Pons (tissue), 1 donor: Measurements from ENCODE around the gene ANKRD22.
"Not testable (repeated sequence)": the region's sequence is repeated elsewhere in the genome, so short reads cannot be mapped to it uniquely, and the experiment has no call there.

Experiments
- DNase-seq: peaks from one replicate; pipeline ENCODE4 v3.0.0-alpha.2; 2016; ENCODE audit warnings: low spot score

The ANKRD22 gene

DNA sequence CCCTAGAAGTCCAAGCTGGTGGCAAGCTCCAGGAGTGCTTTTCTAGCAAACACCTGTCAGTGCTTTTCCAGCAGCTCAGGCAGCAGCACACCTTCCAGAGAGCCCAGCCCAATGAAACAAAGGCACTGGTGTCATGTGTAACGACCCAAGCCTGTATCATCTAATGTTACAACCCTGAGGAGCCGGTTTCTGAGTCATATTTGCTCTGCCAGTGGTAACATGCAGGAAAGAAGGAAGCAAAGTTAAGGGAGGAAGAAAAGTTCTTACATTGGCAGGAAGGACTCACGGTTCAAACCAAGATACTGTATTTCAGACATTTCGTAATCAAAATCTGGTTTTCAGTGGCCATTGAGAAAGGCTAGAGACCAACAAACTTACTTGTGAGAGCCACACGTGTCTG, at the start of gene ANKRD22:
TSS of gene ANKRD22 (minus strand) at position 139 of the 400 bp plus-strand sequence. CDS start 237 bp downstream, outside the sequence.
- peak; percentile 34 for DNase-seq

DNA sequence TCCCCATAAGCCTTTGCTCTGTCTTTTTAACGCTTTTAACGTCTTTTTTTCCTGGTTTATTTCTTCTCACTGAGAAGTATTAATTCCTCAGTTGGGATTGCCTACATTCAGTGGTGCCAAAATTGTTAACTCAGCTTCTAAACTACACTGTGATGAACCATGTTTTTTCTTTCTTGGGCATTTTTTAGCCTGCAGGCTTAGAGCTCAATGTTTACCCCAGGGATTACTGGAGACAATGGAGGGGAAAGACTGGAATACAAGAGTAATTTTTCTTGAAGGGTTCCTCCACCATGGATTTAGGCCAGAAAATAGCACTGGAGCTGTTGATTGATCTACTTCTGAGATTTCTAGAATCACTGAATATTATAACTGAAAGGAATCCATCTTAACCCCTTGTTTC, 48.2 kb upstream of the ANKRD22 start:
- no peak for DNase-seq

GRCh38 chr10:88898727-88899126, 47.1 kb upstream of the ANKRD22 start:
- no peak for DNase-seq

DNA sequence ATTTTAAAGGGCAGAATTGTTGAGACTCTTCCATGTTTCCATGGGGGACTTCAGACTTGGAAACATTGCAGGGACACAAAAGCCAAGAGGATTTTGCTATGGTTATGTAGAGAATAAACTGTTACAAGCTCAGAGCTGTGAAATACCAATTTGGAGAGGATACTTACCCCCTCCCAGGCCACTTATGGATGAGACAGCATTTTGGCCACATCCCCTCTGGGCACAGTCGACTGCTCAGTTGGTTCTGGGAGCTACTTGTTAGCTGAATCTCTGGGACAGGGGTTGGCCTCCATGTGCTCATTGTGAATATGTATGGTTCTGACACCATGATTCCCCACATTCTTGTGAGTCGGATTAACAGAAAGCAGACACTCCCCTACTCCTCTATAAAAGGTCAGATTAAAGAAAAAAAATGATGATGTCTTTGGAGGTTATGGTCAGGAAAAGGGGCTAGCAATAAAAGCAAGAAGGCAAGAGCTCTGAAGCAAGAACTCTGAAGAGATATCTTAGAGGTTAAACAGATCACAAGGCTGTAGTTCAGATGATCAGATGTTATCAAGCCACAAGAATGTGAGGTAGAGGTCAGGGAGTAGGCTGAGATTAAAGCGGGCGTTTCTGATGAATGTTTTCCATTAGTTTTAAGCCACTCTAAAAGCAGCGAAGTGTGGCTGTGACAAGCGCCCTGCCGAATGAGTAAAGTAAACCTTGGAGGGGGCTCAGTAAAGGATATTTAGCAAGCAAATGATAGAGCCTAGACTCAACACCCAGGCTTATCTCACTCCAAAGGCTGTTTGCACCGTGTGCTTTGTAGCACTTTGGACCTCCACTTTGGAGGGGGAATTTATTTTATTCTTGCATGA, 45.6 kb upstream of the ANKRD22 start:
- DNase-seq, result no peak

DNA sequence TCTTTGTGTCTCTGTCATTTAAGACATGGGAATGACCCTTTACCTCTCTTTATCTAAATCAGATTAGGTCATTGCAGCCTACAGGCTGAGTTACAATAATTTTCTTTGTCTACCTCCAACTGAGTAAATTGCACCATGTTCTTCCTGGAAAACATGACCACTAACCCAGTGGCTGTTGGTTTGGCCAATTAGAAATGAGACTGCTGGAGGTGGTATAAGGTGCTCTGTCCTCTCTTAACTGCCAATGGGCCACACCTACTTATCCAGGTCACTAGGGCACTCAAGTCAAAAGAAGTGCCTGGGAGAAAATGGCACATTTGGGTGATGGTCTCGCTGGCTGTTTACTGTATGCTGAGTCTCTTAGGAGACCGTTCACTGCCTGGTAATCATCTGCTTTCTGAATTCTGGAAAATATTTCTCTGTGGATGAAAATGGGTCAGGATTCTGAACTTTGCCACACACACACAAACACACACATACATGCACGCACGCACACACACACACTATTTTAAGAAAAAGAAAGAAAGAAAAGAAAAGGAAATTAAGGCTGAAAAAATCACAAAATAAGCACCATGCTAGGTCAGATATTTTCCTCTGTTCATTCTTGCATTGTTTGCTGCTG, 44.8 kb upstream of the ANKRD22 start:
- no peak for DNase-seq

- no peak for DNase-seq
Observed at GRCh38 chr10:88895250-88895649, 43.6 kb upstream of the ANKRD22 start.

DNA sequence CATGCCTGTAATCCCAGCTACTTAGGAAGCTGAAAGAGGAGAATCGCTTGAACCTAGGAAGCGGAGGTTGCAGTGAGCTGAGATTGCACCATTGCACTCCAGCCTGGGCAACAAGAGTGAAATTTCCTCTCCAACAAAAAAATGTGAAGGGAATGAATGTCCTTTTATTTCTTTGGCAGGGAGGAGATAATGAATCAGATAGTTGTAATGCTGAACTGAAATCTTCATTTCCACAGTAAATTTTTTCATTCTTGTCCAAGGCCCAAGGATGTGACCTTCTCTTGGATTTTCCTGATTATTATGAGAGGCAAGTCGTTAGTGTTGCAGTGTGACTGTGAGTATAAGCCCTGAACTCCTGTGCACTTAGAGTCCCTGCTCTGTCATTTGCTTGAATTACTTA, 42.0 kb upstream of the ANKRD22 start:
- DNase-seq, result no peak

GRCh38 chr10:88892222-88892967, 40.8 kb upstream of the ANKRD22 start:
- no peak for DNase-seq

GRCh38 chr10:88890681-88891381, 39.2 kb upstream of the ANKRD22 start:
- no peak for DNase-seq

GRCh38 chr10:88889559-88890337, 38.1 kb upstream of the ANKRD22 start:
- no peak for DNase-seq

- no peak for DNase-seq
Observed at GRCh38 chr10:88888810-88889445, 37.3 kb upstream of the ANKRD22 start.

GRCh38 chr10:88886557-88886956, 34.9 kb upstream of the ANKRD22 start:
- no peak for DNase-seq

GRCh38 chr10:88883448-88883809, 31.8 kb upstream of the ANKRD22 start:
- DNase-seq, result no peak

GRCh38 chr10:88882646-88883447, 31.2 kb upstream of the ANKRD22 start:
- DNase-seq, result not testable (repeated sequence)

GRCh38 chr10:88881922-88882645, 30.4 kb upstream of the ANKRD22 start:
- DNase-seq, result no peak

DNA sequence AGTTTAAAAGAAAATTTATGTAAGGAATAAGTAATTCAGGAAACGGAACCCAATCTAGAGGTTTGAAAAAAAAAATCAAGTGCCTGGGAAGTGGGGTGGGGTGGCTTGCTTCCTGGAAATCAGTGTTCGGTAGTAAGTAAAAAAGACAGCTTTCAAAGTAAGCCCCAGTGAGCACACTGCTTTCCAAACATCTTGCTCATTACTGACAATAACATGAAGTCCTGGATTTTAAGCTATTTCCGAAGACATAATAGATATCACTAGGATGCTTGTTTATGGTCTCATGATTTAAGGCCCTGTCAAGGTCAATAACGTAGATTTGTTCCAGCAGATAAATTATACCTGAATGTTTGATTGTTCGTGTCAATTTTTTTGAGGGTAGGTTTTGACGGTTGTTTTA, 29.7 kb upstream of the ANKRD22 start:
- DNase-seq, result peak; percentile 42

DNA sequence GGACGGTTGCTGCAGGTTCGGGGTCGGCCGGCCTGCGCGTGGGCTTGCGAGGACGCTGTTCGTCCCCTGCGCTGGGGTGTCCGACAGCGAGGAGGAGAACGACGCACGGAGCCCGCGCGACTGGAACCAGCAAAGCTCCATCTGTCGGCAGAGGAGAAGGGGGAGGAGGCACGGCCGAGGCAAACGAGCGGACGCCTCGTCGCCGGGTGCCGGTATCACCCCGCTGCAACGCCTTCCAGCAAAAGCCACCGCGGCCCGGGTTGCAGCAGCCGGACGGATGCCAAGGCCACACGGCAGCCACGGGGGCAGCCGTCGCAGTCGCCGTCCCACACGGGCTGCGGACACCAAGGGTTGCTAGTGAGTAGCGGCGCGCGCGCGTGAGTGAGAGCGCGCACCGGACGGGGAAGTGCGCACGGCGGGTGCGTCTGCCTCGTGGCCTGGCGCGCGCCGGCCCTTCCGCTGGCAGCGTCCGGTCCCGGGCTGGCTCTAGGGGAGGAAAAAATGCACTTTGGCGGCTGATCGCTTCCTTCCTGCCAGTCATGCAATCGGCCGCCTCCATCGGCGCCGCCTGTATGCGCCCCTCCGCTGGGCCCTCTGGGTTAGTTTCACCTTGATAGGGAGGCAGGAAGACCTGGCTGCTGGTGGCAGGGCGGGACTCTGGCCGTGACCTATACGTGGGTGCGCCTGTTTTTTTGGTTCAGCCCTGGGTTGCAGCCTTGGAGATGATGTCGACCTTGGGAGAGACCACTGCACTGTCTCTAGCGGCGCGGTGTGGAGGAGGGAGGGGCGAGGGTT, 28.8 kb upstream of the ANKRD22 start:
- DNase-seq, result peak; percentile 73

DNA sequence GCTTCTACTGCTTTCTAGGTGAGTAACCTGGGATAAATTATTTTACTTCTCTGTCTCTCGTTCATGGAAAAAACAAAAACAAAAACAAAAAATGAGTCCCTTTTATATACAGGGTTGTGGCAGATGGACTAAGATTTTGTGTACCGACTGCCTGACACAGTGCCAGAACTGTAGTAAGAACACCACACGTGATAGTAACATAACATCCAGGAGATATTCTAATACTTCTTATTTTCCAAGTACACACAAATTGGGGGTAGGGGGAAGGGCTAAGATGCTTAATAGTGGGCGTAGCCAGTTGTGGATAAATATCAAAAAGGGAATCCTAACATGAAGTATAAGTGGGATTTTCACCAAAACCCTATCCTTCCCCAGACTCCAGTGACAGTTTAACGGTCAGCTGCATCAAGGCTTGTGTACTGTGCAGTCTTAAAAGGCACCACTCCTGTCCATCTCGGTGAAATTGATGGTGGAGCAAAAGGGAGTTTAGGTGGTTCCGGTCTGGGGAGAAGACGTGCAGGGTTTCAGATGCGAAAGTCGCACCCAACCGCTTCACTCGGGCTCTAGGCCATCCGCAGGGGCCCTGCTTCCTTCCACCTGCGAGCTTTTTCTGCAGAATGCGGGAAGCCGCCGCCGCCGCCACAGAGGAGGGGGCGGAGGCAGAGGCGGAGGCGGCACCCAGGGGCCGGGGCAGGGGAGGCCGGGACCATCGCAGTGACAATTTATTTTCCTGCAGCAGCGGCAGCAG, 28.1 kb upstream of the ANKRD22 start, which contains the start of gene STAMBPL1:
TSS of gene STAMBPL1 (plus strand) at position 712 of the 748 bp plus-strand sequence. CDS start 21,464 bp downstream, outside the sequence.
- DNase-seq, result peak; percentile 49
